HG02973 (cell line): ENCODE measurements around the gene SRGAP3.

Source experiments
- ATAC-seq: cut with Tn5 transposase; IDR thresholded peaks from one replicate; pipeline ENCODE4 v1.9.1; 2021; ENCODE audit warnings: moderate library complexity; ENCODE audit not compliant: unreplicated experiment

SRGAP3 gene

DNA sequence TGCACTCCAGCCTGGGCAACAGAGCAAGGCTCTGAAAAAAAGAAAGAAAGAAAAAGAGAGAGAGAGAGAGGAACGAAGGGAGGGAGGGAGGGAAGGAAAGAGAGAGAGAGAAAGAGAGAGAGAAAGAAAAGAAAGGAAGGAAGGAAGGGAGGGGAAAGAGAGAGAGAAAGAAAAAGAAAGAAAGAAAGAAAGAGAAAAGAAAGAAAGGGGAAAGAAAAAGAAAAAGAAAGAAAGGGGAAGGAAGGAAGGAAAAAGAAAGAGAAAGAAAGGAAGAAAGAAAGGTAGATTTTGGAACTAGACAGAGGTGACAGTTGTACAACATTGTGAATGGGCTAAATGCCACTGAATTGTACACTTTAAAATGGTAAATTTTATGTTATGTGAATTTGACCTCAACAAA is 5.3 kb upstream of the SRGAP3 start:
- no peak for ATAC-seq

DNA sequence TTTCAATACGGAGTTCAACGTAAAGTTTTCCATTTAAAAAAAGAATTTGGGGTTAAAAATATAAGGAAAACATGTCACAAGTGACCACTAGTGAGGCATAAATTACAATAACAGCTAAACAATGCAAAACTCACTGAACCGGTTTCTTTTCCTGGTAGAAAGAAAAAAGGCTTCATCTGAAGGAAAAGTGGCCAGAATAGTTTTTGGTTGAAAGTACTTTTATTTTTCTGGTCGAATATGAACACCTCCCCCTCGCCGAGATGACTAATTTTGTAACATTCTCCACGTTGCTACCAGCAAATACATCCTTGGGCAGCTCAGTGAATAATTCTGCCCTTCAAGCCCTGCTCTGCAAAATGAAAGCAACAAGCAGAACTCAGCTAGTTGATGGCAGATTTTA is 3.9 kb upstream of the SRGAP3 start:
- no peak for ATAC-seq

DNA sequence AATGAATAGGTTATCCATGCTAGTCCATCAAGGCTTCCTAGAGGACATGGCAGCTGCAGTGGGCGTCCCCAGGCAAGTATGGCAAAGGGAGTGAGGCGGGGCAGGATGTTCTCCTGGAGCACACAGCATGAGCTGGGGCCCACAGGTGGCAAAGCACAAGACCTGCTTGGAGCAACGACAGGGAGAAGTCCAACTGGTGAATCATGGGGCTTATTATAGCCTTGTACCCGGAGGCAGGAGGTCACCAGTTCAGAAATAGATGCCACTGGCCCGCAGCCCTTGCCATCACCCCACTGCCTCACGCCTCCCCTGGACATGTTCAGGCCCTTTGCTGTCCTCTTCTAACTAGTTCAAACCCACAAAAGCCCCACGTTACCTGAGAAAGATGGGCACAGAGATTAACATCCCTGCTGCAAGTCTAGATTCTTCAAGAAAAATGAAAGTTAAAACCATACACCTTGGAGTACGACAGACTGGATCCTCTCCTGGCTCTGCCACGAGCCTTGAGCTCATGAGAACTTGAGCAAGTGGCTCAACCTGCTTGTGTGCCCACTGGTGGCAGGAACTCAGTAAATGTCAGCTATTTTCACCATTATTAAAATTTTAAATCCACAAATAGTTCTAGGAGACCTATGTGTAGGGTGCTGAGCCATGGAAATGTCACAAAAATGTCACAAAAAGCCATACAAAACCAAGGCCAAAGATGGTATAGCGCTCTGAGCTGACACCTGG is 1.8 kb upstream of the SRGAP3 start:
- ATAC-seq = no peak

DNA sequence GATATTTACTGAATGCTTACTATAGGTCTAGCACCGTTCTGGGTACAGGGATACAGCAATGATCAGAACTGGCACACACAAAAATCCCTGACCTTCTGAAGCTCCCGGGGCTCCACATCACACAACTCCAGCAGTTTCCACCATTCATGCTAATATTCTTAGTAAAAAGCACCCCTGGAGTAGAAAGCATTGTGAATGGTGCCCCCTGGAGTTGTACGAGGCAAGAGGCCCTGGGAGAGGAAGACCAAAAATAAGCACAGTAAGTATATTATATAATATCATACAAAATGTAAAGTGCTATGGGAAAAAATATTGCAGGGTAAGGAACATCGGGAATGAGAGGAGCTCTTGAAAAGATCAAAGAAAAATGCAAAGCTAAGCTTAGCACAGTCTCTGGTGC is 790 bp upstream of the SRGAP3 start:
- ATAC-seq = no peak

DNA sequence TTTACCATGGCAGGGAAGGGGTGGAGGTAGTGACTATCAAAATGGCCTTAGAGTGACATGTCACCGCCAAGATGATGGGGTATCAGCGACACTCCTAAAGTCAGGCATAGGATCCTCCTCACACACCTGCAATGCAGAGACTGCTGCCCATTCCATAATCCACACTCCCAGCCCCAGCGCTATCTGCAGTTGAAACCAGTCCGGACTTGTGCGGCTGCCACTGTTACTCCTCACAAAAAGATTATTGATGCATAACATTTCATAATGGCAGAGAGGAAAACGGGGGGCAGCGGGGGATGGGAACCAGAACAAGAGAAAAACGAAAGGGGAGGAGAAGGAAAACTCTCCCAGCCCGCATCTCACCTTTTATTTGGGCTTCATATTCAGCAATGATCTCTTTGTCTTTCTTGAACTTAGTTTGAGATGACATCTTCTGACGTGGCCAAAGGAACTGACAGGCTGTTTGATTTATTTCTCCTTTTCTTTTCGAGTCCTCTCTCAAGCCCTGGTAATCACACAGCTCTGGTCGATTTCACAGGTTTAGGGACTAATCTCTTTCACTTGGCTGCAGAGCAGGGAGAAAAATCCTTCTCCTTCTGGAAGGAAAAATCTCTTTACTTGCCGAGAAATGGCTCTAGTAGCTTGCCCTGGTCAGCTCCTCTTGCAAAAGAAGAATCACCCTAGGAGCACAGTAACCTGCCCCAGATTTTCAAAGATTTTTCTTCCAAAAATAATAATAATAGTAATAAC is 749 bp downstream of the SRGAP3 start:
- ATAC-seq = no peak

DNA sequence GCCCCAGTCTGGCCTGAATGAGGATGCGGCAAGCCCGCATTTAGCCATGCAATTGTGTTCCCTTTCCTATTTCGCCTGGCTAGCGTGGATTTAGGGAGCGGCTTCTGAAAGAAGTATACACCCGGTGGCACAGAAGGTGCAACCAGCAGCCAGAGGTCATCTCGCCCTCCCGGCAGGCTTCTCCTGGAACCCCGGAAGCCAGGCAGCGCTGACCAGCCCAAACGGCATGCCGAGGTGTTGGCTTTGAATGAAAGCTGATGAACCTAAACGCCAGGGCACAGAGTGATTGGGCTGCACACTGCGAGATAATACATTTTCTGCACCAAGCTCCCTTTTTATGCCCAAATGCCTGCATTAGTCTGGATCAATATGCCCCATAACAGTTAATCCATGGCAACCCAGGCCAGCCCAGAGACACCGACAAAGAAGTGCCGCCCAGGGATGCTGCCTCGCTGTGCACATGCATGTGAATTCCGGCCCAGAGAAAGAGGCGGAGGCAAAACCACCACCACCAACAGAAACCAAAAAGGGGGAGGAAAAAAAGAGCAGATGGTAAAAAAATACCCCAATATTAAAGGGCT is 1.4 kb downstream of the SRGAP3 start:
- ATAC-seq = no peak

DNA sequence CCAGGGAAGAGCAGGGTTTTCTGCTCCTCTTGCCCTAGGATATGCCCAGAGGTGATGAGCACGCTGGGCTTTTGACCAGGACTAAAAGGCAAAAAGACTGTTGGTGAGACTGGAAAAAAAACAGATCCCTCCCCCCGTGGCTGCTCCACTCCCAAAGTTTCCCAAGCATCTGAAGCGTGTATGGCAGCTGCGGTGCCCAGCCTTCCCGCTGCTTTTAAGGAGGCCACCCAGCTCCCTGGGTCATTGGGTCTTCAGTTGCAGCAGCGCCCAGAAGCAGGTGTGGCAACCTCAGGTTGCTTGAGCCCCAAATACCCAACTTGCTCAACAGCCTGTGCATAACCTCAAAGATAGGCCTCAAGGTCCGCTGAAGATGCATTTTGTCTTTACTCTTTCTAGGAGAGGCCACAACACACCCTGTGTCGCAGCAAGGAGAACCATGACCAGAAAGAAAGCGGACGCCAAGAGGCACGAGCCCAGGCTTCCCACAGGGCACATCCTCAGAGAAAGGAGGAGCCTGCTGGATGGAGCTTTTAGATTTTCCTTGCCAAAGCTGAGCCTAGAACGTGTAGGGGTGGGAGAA is 2.0 kb downstream of the SRGAP3 start:
- no peak for ATAC-seq

DNA sequence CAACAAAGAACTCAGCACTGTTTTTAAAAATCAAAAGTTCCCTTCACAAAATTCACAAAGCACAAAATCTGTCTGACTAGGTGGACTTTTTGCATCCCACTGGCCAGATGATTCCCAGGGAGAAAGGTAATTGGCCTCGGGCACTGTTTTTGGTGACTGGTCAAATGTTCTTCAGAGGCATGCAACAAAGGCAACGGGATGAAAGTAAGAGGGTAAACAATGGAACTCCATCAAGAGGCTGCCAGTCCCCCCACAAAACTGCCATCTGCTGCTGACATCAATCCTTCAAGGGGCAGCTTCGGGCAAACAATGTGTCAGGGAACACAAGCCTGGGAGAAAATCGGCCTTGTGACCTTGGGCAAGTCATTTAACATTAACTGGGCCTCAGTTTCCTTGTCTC is 3.3 kb downstream of the SRGAP3 start:
- ATAC-seq = no peak

DNA sequence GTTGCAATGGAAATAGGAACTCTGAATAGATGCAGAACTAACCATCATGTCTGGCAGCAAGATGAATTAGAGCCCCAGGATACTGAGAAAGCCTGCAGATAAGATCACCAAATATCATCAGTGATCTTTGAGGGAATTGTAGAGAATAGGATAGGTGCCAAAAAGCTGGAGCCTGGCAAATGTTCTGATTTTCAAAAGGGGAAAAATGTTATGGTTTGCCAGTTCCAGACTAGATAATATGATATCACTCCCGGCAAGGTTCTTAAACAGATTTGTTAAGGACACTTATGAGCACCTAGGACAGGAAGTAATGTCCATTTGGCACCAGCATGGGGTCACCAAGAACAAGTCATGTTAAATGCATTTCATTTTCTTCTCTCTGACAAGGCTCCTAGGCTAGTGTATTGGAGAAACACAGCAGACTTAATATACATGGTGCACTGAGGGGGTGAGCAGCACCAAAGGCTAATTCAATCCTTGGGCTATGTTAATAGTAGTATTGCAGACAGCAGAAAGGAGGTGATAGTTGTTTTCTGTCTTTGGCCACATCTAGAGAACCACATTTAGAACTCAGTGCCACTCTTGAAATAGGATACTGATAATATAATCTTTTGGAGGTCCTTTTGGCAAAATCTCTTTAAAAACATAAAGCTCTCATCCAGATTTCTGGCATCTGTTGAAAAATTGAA is 4.8 kb downstream of the SRGAP3 start:
- no peak for ATAC-seq

DNA sequence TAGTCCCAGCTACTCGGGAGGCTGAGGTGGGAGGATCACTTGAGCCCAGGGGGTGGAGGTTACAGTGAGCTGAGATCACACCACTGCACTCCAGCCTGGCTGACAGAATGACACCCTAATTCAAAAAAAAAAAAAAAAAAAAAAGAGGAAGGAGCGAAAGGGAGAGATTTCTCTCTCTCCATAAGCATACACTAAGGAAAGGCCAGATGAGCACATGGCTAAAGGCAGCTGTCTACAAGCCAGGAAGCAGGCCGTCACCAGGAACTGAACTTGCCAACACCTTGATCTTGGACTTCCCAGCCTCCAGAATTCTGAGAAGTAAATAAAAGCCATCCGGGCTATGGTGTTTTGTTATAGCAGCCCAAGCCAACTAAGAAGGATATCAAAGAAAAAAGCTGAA is 7.5 kb downstream of the SRGAP3 start:
- ATAC-seq = no peak

DNA sequence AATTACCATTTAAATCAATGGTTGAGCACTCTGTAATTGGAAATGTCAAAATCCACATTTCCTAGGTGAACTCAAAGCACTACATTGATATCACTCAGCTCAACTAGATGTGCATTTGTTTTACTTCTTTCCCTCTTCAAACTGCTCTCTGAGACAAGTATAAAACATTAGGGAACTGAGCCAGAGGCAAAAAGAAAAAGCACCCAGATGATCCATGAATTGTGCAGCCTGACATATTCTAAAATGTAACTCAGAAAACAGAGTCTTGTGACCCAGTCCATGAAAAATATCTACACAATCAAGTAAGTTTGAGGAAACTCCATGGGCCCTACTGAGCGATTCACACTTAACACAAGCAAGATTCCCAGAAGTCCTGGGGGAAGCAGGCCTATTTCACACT is 9.8 kb downstream of the SRGAP3 start:
- ATAC-seq = no peak

DNA sequence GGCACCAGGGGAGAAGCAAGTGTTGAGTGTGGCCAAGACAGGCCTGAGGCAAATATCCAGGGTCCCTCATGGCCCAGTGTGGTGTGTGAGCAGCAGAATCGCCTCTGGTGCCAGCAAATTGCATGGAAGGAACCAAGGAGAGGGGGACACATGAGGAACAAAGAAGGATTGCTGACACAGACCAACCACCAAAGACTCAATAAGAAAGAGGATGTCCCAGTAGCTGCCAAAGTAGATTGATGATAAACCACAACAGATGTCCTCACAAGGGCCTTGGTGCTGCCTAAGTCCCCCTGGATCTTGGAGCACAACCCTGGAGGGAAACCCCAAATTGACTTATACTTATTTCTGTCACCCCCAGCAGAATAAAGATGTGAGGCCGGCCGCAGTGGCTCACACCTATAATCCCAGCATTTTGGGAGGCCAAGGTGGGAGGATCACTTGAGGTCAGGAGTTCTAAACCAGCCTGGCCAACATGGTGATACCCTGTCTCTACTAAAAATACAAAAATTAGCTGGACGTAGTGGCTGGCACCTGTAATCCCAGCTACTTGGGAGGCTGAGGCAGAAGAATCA is 10.6 kb downstream of the SRGAP3 start:
- ATAC-seq = no peak

DNA sequence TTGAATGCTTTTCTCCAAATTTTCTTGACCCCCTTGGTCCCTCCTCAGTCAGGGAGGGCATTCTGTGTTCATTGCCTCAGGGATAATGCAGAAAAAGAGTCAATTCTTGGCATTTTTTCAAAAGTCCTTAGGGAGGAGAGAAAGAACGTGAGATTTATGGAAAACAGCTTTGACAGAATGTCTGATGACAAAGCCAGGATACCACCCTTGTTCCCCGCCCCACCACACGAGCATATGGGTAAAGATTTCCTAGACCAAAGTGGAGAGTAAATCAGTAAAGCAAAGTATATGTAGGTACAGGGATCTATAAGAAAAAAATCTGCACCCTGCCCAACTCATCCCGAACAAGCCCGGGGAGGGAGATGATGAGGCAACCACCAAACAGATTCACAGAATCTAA is 11.2 kb downstream of the SRGAP3 start:
- ATAC-seq = no peak

DNA sequence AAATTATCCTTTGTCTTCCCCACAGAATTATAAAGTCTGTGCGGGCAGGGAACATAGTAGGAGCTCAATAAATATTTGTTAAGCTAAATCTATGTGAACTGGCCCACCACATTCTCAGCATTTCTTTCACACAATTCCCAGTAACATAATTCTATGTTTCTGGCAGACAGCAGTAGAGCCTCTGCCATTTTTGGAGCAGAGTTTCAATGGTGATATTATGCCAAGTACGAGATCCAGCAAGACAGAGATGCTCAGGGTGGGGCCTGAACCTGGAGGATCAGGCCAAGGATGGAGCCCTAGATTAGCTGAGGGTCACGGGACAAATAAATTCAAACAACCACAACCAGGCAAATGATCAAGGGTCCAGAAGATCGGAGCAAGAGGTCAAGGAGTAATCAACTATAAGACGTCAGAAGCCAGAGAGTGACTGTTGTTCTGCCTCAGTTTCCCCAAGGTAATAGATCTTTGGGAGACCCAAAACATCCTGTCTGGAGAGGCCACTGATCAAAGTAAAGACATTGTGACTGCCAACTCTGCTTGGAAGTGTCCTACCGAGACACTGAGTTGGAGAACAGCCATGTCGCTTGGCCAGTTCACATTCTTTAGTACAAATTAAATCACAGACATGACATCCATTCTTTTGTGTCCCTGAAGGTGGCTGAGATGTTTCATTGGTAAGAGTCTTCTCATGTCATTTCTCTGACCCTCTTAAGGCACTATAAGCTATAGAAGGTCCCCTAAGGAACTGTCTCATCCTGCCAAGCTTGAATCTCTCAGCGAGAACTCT is 15.4 kb downstream of the SRGAP3 start:
- ATAC-seq = no peak

DNA sequence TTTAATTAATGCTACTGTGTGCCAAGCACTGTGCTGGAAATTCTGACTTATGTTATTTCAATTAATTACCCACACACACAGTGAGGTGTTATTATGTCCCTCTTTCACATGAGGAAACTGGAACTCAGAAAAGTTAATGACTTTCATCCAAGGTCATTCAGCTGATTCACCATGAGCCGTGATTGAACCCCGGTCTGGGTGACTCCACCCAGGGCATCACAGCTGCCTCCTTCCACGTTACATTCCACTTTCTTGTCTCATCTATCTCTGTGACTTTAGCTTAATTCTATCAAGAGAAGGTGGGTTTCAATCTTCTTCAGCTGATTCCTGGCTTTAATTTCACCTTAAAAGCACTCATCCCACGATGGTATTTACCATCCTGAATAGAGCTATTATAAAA is 16.3 kb downstream of the SRGAP3 start:
- no peak for ATAC-seq

DNA sequence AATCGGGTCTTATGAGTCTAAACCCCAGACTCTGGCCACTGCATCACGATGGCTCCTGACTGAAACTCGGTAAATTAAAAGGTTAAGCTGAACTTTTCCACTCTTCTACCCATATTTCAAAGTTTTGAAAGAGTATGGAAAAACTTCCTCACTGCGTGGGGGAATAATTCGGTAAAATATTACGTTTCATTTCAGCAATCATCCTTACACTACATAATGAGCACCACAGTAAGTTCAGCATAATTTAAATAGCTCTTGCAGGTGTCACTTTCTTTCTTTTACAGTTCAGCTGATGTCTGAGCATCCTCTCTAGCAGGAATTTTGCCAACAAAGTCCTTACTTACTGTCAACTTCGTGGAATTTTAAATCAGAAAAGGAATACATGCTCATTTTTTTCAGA is 17.5 kb downstream of the SRGAP3 start:
- ATAC-seq = no peak

DNA sequence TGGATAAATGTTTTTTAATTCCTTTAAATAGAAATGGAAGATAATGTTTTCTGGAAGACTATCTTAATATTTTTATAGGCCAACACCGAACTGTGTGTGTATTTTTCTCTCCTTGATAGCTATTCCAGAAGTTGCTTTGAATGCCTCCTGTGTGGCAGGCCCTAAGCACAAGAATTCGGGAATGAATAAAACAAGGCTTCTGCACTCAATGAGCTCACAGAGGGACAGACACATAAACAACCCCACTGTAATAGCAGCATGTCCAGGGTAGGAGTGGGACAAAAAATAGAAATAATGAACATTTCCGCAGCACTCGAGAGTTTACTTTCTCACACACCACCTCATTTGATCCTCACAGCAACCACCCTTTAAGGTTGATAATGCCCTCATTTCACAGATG is 18.0 kb downstream of the SRGAP3 start:
- ATAC-seq = no peak

DNA sequence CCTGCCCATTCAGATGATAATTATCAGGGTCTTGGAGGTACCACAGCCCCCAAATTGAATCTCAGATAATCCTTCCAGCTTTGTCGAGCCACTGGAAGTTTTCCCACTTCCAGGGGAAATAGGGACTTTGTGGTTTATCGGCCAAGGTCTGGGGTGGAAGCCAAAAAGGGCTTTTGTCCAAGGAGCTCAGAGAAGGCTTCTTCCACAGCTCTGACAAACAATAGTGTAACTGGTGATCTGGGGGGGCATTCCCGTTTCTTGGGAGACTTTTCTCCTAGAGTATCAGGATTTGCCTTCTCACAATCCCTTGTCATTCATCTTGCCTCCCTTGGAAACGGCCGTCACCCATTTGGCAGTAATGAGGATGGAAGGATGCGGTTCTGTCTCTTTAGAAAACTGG is 18.4 kb downstream of the SRGAP3 start:
- ATAC-seq = no peak

DNA sequence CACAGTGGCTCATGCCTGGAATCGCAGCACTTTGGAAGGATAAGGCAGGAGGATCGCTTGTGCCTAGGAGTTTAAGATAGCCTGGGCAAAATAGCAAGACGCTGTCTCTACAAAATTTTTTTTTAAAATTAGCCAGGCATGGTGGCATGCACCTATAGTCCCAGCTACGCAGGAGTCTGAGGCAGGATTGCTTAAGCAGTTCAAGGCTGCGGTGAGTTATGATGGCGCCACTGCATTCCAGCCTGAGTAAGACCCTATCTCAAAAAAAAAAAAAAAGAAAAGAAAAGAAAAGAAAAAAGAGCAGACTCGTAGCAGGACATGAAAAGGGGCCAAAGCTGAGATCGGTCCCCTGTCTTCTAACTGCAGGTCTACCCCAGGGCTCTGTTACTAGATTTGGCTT is 18.9 kb downstream of the SRGAP3 start:
- ATAC-seq = no peak

DNA sequence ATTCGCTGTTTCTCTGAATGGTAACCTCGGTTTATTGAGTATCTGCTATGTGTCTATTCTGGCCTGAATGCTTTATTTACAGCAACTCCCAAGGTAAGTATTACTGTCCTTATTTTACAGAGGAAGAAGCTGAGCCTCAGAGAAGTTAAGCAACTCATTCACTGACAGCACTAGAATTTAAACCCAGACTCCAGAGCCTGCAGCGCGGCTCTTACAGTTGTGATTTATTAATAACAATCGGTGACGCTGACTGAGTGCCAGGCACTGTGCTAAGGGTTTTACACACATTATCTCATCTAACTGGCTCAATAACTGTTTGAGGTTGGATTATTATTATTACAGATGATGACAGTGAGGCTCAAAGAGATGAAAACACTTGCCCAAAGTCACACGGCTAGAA is 19.6 kb downstream of the SRGAP3 start:
- ATAC-seq = no peak
